Activated CD4-positive, alpha-beta T cell treated with anti-CD3 and anti-CD28 coated beads, Interleukin-2, amount 50 U/mL, for 48 hours (primary cell): ENCODE measurements around the gene CACNA1B.
A peak's percentile ranks its signal among the peaks of the same experiment; 100 is the strongest.
"Not testable (repeated sequence)": the region's sequence is repeated elsewhere in the genome, so short reads cannot be mapped to it uniquely, and the experiment has no call there.

Experiments used
- DNase-seq, 2 experiments: peaks; one replicate each; pipeline ENCODE4 v3.0.0-alpha.2; 2020

Gene CACNA1B

DNA sequence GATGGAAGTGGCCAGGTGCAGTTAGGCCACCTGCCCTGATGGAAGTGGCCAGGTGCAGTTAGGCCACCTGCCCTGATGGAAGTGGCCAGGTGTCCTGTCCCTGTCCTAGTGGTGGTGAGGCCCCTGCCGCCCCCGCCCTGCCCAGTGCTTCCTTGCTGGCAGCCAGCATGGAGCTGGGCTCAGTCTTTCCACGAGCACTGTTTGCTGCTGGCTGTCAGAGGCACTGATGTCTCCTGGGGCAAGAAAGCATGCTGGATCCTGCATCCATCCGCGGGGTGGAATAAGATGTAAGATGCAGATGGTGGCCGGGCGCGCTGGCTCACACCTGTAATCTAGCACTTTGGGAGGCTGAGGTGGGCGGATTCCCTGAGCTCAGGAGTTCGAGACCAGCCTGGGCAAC, 141.9 kb downstream of the CACNA1B start:
- not testable (repeated sequence) for DNase-seq

DNA sequence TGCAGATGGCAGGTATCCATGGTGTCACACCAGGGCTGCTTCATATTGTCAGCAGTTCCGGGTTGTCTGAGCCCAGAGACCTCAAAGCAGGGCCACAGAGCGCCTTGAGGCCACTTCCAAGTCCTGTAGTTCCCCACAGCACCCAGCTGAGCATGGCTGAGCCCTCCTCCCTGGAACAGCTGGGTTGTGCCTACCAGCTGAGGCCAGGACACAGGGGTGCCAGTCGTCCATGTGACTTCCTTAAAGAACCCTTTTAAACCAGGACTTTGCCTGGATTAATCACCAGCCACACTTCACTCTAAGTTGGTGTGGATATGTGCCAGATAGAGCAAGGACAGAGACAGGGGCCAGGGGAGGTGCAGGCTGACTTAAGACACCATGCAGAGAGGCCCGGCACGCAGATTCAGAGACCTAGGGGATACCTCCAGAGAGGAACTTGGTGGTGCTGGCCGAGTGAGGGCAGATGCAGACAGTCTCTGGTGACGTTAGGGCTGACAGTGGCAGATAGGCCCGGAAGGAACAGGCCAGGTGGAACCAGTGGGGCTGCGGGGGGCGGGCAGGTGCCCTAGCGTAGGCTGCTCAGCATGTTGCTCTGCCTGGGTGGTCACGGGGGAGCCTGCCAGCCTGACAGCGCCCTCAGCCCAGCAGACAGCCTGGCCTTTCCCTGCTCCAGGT, 142.7 kb downstream of the CACNA1B start:
- no peak for DNase-seq

DNA sequence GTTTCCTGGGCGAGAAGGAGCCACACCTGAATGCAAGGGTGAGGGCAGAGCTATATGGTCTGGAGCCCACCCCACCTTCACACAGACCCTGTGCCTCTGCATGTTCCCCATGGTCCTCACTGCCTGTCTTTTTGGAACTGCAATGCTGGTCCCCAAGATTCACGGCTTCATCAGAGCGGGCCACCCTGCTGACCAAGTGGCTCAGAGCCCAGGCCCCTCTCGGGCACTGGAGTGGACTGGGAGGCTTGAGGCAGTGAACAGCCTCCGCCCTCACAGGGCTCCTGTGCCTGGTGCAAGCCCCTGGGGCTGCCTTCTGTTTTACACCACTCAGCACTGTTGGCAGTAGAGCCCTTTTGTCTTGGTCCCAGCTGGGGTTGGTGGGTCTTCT, 143.2 kb downstream of the CACNA1B start:
- DNase-seq: no peak

DNA sequence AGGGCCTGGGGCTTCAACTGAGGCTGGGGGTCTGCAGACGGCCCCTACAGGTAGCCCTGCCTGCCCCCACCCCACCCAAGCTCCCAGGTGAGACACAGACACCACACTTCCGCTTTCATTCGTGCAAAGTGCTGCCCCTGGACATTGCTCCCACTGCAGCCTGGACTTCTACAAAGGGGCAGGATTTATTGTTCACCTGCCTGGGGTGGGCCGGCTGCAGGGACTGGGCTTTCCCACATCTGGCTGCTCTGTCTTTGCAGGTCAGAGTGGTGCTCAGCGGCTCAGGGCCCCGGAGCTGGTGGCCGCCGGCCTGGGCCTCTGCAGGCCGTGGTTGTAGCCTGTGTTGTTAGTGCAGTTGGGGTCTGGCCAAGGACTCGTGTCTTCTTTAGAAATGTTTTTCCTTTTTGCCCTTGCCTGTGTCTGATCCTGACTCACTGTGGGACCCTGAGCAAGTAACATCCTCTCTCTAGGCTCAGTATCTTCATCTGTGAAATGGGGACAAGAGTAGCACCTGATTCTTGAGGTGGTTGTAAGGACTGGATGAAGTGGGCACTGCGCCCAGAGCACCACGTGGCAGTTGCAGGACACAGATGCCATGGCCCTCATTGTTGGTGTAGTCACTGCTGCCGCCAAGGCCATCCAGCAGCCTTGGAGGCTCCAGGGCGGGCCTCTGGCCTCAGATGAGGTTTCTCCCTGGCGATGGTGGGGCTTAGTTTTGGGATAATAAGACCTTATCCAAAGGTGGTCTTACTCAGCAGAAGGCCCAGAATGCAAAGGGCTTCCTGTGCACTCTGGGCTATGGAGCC, 143.9 kb downstream of the CACNA1B start:
- no peak for DNase-seq

- peak; percentile 16 to 24 for DNase-seq
These were observed 144.6 kb downstream of the CACNA1B start for GRCh38 chr9:138022121-138022741.

- no peak for DNase-seq
These were observed 145.3 kb downstream of the CACNA1B start for GRCh38 chr9:138022756-138023393.

- DNase-seq: no peak
These were observed 146.0 kb downstream of the CACNA1B start for GRCh38 chr9:138023394-138024124.

DNA sequence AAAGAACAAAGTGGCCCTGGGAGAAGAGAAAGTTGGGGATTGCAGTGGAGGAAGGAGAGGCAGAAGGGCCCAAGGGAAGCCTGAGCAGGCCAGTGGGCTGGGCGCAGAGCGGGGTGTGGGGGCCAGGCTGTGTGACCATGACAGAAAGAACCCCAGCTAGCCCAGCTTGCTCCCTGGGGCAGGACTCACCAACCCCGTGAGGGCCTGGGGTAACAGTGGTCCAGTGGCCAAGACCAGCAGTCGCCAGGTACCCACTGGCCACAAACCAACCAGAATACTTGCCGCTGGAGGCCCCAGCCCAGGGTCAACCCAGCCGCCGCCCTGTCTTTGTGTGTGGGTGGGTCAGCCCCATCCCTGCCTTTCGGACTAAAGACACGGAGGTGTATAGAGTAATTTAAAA, 146.5 kb downstream of the CACNA1B start:
- no peak for DNase-seq

DNA sequence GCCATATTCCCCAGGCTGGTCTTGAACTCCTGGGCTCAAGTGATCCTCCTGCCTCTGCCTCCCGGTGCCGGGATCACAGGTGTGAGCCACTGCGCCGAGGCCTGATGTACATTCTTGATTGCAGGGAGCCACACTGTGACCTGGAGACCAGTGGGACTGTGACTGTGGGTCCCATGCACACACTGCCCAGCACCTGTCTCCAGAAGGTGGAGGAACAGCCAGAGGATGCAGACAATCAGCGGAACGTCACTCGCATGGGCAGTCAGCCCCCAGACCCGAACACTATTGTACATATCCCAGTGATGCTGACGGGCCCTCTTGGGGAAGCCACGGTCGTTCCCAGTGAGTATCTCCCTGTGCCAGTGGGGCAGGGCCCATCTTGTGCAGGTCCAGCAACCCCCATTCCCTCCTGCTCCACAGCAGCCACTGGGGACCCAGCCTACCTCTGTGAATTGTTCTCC, 147.3 kb downstream of the CACNA1B start:
- no peak for DNase-seq

- no peak for DNase-seq
These were observed 147.8 kb downstream of the CACNA1B start for GRCh38 chr9:138025417-138025816.

- no peak for DNase-seq
These were observed 148.3 kb downstream of the CACNA1B start for GRCh38 chr9:138025908-138026307.

DNA sequence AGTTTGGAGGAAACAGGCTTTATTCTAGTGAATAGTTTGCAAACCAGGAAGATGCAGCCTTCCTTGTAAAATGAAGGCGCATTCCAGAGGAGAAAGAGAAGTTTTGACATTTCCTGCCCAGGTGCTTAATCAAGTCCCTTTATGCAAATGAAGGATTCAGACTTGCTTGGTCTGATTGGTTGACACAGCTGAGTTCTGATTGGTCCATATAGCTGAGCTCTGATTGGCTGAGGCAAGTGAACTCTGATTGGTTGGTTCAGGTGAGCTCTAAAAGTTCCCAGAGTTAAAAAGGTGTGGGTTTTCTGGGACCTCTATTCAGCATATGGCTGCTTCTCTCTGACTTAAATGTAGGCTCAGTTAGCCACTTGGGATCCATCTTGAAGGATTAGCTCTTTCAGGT, 151.0 kb downstream of the CACNA1B start:
- no peak for DNase-seq

DNA sequence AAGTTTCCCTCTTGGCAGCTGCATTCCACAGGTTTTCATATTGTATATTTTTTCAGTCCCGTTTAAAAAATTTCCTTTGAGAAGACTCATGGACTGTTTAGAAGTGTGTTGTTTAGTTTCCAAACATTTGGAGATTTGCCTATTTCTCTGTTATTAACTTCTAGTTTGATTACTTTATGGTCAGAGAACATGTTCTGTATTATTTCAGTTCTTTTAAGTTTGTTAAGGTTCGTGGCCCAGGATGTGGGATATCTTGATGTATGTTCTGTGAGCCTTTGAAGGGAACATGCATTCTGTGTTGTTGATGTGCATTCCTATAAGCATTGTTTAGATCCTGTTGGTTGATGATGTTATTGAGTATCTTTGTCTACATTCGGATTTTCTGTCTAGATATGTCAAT, 153.6 kb downstream of the CACNA1B start:
- DNase-seq: no peak

DNA sequence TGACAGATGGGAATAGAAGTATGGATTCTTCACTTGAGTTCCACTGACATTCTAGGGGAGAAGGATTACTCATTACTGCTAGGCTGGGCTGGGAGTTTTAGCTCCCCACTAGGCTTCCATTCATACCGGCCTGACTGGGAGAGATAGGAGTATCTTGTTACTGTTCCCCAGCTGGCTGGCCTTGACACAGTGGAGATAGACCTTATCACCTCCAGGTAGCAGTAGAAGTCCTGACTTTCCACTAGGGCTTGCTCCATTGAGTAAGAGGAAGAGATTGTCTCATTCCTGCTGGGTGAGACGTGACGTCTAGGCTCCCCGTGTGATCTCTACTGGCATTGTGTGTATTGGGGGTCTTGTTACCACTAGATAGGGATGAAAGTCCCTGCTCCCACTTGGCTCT, 156.4 kb downstream of the CACNA1B start:
- DNase-seq: no peak

DNA sequence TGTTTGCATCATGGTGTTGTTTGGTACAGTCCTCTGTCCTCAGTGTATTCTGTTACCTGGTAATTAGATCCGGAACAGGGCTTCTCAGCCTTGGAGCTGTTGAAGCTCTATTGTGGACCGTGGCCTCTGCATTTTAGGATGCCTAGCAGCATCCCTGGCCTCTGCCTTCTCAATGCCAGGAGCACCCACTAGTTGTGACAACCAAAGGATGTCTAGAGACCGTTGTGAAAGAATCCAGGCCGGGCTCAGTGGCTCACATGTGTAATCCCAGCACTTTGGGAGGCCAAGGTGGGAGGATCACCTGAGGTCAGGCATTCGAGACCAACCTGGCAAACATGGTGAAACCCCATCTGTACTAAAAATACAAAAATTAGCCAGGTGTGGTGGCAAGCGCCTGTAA, 159.6 kb downstream of the CACNA1B start:
- DNase-seq: no peak

DNA sequence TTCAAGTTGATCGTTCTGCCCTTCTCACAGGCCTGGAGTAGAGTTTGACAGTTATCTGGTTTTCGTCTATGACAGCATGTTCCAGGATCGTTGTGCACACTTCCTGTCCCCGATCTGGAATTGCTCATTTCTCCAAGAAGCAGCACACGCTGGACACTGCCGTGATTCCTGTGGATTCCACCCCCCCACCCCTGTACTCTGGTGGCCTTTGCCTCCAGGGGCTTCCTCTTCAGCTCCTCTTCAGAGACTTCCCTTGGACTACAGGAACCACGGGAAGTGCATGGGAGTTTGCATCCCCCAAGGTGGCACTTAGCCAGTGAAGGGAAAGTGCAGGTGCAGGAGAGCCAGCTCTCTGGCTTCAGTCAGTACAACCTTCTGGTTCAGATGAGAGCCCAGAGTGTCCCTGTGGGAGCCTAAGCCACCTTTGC, 160.7 kb downstream of the CACNA1B start:
- DNase-seq: no peak

DNA sequence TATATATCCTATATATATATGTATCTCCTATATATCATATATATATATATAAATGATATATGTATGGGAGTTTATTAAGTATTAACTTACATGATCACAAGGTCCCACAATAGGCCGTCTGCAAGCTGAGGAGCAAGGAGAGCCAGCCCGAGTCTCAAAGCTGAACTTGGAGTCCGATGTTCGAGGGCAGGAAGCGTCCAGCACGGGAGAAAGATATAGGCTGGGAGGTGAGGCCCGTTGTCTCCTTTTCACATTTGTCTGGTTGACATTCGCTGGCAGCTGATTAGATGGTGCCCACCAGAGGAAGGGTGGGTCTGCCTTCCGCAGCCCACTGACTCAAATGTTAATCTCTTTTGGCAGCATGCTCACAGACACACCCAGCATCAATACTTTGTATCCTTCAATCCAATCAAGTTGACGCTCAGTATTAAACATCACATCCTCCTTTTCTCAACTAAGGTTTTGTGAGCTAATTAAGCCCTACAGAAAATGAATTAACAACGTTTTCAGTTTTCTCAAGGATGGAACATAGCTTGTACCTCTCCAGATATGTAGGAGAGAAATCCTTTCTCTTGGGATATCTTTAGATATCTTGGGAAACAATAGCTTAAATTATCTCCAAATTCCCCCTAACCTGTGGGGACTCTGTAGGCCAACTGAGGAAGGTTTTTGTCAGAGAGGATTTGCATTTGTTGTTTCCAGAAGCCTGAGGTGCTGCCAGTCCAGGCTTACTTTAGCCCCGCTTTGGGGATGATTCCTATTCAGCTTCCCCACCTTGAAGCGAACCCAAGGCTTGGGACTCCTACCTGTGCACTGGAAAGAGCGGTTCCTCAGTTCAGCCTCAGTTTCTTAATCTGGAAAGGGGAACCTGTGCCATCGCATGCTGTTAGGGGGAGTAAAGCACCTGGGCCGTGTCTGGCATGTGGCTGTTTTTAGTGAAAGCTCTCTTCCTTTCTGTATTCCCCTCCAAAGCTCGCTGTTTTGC, 163.2 kb downstream of the CACNA1B start:
- DNase-seq: no peak

- no peak for DNase-seq
These were observed 164.6 kb downstream of the CACNA1B start for GRCh38 chr9:138042146-138042545.

GRCh38 chr9:138042640-138043039, 165.1 kb downstream of the CACNA1B start:
- no peak for DNase-seq

GRCh38 chr9:138043061-138043410, 165.5 kb downstream of the CACNA1B start:
- no peak for DNase-seq
